Body of pancreas (tissue), 4 donors: ENCODE data around the gene SOCS7.

Source experiments
- CTCF ChIP-seq, 7 experiments: fragments of 450-650 bp in 4 of 7; fragments of 200-600 bp in 3 of 7; sonication (generic) in 3 of 7; IDR thresholded peaks; one replicate each; pipeline ENCODE4 v1.5.1; 2016 to 2019; ENCODE audit warnings: antibody characterized with exemption in 7 of 7
- POLR2A ChIP-seq, 3 donors: fragments of 450-650 bp; IDR thresholded peaks; one replicate each; pipeline ENCODE4 v1.6.1; 2016; ENCODE audit warnings: antibody characterized with exemption in 3 of 3, mild to moderate bottlenecking in 2 of 3

GRCh38 chr17:38328620-38329019 is 23.0 kb upstream of the SOCS7 start:
- no peak for TF ChIP-seq CTCF (IDR thresholded peaks at IDR 0.05)
- TF ChIP-seq POLR2A (IDR thresholded peaks at IDR 0.05): no peak
